SIG-M5 treated with dmso at 0.1 percent for 504 hours (cell line): Measurements from ENCODE around the gene IL4I1.
A peak's percentile ranks its signal among the peaks of the same experiment; 100 is the strongest.

Experiments used
- DNase-seq: peaks from one replicate; lab custom pipeline; 2025; ENCODE audit not compliant: unreplicated experiment; lab: John Stamatoyannopoulos, UW

The IL4I1 gene

GRCh38 chr19:49866933-49867782, 29.5 kb downstream of the IL4I1 start, which contains the start of gene PNKP:
PNKP (minus strand) TSS chr19:49867576; CDS start chr19:49867204, 372 bp downstream.
- DNase-seq = peak; percentile 90

GRCh38 chr19:49864890-49865289, 31.8 kb downstream of the IL4I1 start:
- no peak for DNase-seq

- DNase-seq = no peak
Measured at GRCh38 chr19:49863935-49864320, 32.8 kb downstream of the IL4I1 start.

GRCh38 chr19:49863254-49863934, 33.3 kb downstream of the IL4I1 start:
- no peak for DNase-seq

GRCh38 chr19:49862391-49863253, 34.1 kb downstream of the IL4I1 start:
- no peak for DNase-seq

- DNase-seq = no peak
Measured at GRCh38 chr19:49861541-49862378, 34.9 kb downstream of the IL4I1 start.

- no peak for DNase-seq
Measured at GRCh38 chr19:49861107-49861506, 35.6 kb downstream of the IL4I1 start.

GRCh38 chr19:49860336-49861102, 36.2 kb downstream of the IL4I1 start:
- no peak for DNase-seq

- DNase-seq = no peak
Measured at GRCh38 chr19:49859682-49860335, 36.9 kb downstream of the IL4I1 start.

- DNase-seq = no peak
Measured at GRCh38 chr19:49858088-49858985, 38.4 kb downstream of the IL4I1 start.

- DNase-seq = no peak
Measured at GRCh38 chr19:49857838-49858087, 38.9 kb downstream of the IL4I1 start.

- no peak for DNase-seq
Measured at GRCh38 chr19:49857061-49857837, 39.4 kb downstream of the IL4I1 start.

- DNase-seq = no peak
Measured at GRCh38 chr19:49856574-49857021, 40.1 kb downstream of the IL4I1 start.

- DNase-seq = no peak
Measured at GRCh38 chr19:49855676-49856573, 40.8 kb downstream of the IL4I1 start.

GRCh38 chr19:49855277-49855675, 41.4 kb downstream of the IL4I1 start:
- no peak for DNase-seq

GRCh38 chr19:49854378-49855263, 42.1 kb downstream of the IL4I1 start:
- DNase-seq = no peak
